HG03095 (cell line): Measurements from ENCODE around the gene CPLX3.

Experiments used
- ATAC-seq: cut with Tn5 transposase; IDR thresholded peaks from one replicate; pipeline ENCODE4 v1.9.1; 2021; ENCODE audit warnings: moderate library complexity; ENCODE audit not compliant: unreplicated experiment

The CPLX3 gene

DNA sequence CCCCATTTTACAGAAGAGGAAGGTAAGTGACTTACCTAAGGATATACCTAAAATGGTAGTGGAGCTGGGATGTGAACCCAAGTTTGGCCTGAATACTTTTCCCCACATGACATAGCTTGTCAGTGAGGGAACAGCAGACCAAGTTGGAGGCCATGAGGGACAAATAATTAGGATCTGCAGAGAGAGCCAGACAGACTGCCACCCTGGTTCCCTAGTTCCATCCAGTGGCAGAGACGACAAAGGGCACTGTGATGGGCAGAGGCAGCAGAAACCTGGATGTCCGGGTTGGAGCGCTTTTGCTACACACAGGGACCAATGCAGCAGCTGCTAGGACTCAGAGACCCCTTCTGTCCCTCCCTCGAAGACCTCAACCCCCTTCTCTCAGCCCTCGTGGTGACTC lies 1.2 kb downstream of the CPLX3 start:
- no peak for ATAC-seq

DNA sequence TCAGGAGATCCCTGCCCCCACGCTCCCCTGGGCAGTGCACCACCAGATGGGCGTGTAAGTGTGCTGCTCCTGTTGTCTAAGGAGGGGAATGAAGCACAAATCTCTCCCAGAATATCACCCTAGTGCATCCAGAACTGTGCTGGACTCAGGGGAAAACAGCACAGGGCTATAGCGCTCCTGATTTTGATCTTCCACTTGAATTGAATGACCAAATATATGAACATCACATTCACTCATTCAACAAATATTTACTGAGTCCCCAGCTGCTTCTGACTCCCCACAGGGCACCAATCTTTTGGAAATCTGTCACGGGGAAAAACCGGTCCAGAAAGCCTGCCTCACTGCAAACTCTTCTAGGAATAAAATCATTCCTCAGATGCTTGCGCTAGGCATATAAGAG lies 2.4 kb downstream of the CPLX3 start:
- ATAC-seq: no peak

DNA sequence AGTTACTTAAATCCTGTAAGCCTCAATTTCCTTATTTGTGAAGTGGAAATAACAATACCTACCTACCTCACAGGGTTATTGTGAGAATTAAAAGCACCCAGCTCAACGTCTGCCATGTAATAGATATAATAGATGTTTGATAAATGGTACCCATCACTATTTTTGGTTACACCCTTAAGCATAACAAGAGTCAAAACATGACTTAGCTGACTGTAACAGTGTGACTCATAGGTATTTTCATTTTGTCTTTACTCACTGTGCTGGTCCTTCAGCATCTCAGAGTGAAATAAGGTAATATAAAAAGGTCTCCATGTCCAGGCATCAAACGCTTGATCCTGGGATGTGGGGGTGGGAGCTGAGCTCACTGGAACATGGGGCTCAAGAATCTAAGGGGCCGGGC lies 3.1 kb downstream of the CPLX3 start:
- no peak for ATAC-seq

DNA sequence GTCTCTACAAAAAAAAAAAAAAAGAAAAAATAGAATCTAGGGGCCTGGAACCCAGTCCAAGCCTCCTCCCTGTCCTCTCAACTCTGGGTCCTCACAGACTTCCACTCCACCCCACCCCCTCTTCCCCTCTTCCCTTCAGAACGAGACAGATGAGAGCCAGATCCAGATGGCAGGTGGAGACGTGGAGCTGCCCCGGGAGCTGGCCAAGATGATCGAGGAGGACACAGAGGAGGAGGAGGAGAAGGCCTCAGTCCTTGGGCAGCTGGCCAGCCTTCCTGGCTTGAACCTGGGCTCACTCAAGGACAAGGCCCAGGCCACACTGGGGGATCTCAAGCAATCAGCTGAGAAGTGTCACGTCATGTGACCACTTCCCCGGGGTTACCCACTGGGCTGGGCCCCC lies 3.6 kb downstream of the CPLX3 start:
- ATAC-seq: no peak

DNA sequence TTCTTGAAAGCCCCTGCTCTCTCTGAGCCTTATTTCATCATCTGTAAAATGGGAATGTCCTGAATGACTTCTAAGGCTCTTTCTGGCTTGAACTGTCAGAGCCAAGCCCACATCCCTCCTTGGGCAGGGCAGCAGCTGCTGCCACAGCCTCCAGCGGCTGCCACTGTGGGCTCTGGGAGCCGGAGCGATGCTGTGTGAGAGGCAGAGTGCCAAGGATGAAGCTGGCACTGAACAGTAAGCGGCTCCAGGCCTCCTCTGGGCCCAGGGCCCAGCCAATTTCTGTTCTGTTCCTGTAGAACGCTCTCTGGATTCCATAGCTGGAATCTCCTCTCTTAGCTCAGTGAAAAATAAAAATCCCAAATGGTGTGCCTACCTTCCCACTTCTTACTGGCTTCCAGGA lies 4.4 kb downstream of the CPLX3 start:
- ATAC-seq: no peak

DNA sequence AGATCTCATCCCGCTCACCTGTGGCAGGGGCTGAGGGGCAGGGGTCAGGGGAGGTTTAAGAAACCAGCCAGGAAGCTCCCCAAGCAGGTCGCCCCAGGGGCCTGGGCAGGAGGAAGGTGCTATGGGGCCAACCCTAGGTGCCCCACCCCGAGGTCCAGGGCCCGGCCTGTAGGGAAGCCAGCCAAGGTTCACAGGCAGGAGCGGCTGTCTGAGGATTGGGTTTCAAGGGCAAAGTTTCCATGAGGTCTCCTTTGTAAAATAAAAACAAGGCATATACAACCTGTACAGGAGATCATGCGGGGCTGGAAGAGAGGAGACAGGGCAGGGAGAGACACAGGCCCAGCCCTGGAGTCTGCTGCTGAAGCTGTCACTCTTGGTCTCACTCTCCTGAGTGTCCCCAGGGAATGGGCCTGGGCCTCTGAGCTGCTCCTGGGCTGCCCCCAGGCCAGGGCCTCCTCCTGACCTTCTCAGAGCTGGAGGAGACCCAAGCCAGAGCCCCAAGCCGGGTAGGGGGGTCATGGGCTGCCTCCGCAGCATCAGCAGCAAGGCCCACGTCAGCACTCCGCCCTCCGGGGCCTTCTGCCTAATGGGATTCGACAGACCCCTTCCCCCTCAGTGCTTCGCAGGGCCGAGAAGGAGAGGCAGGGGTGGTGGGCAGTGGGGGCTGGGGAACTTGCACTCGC lies 5.5 kb downstream of the CPLX3 start:
- no peak for ATAC-seq

DNA sequence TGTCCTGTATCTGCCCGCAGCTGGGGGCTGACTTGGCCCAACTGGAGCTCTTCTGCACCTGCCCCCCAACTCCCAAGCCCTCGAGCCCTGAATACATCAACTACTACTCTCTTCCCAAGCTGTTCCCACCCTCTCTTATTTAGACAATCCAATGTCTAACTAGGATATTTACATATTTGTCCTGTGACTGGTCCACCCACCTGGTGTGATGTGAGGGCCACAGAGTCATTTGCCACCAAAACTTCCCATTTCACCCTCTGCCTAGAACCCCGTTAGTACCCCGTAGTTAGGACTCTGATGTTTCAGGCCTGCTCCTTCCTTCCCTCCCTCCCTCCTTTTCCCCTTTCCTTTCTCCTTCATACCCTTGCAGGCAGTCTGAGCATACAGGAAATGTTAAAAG lies 6.4 kb downstream of the CPLX3 start:
- no peak for ATAC-seq

DNA sequence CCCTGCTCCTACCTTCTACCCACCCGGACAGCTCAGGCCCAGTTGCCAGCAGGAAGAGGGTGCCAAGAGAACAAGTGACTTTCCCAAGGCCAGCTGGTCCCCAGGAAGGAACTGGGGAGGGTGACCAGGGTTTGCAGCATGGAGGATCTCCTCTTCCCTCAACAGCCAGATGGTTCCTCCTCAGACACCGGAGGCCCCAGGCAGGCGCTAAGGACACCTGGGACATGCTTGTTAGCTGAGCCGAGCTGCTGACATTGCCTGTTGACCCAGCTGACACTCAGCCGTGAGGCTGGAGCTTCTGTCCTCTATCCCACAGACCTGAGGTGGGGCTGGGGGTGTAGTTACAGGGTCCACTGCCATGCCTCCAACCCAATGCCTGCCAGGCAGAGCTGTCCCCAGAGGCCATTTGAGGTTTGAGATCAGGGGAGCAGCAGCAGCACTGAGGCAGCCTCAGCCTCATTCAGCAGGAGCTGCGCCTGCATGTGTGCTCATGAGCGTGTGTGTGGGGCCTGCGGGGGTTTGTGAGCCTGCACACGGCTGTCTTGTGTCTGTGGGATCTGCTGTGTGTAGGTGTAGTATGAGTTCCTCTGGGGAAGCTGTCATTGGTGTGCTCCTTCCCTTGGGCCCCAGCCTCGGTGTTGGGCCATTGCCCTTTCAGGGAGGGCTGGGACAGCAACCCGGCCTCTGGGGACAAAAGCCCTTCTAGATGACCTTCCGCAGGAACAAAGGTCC lies 7.1 kb downstream of the CPLX3 start:
- no peak for ATAC-seq

DNA sequence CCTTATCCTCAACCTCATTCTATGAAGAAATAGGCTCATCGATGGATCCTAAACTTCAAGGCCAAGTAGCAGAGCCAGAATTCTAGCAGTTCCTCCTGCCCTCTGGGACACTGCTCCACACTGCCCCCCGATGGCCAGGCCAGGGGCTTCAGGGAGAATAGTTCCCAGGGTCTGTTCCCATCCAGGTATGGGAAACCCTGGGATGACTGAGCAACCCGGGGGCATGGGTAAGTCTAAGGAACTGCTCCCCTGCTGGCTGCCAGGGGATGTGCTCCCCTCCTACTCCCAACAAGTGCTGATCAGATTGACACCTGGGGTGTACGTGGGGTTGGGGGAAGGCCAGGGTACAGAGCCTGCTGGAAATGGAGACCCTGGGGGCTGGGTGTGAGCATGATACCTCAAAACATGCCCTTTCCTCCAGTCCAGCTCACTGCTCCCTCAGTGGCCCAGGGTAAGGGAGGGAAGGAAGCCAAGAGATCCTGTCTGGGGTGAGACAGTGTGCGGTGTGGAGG lies 8.9 kb downstream of the CPLX3 start:
- ATAC-seq: no peak

DNA sequence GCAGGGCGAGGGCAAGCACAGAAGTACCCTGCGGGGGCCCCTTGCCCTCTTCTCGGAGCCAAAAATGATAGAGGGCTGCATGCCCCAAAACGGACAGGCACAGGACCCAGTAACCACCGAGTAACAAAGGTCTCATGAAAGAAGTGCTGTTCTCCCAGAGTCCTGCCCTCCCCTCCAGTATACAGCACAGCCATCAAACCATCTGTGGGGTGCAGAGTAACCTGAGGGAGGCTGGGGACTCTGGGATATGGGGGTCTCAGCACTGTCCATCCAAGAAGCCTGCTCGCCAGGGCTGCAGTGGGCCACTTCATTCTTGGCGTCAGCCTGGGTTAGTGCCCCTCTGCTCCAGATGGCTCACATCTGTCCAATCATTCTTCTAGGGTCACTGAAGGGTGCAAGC lies 10.4 kb downstream of the CPLX3 start:
- no peak for ATAC-seq

DNA sequence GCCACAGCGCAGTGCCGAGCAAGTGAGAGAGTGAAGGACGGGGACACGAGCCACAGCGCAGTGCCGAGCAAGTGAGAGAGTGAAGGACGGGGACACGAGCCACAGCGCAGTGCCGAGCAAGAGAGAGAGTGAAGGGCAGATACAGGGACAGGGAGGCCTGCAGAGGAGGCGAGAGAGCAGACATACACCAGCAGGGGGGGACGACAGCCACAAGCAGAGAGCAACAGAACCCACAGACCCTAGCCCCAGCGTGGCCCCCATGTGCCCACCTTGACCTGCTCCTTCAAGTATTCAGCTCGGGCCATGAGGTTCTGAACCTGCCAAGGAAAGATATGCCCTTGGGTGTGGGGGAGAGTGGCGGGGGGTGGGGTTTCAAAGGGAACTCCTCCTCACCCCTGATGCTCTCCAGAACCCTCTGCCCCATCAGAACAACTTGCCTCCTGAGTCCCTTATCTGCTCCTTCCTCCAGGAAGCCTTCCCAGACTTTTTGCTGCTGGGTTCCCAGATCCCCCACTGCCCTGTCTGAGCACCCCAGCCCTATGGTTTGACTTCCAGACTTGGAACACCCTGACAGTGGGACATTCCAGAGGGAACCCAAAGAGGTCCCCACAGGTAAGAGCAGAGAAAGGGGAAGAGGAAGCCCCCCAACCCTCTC lies 11.2 kb downstream of the CPLX3 start:
- ATAC-seq: no peak

DNA sequence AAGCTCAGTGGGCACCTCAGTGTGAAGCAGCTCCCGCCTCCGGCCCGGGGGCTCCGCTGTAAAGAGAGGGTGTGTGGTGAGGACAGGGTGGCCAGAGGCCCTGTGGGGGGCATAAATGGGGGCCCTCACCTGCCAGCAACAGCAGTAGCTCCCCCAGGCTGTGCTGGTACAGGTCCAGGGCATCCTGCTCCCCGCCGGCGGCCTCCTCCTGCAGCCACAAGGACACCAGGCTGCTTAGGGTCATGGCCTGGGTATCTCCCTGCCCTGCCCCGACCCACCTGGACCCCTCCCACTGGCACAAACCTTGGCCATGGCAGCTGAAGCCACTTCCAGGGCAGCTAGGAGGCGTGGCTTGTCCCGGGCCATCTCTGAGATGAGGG lies 11.7 kb downstream of the CPLX3 start:
- no peak for ATAC-seq

DNA sequence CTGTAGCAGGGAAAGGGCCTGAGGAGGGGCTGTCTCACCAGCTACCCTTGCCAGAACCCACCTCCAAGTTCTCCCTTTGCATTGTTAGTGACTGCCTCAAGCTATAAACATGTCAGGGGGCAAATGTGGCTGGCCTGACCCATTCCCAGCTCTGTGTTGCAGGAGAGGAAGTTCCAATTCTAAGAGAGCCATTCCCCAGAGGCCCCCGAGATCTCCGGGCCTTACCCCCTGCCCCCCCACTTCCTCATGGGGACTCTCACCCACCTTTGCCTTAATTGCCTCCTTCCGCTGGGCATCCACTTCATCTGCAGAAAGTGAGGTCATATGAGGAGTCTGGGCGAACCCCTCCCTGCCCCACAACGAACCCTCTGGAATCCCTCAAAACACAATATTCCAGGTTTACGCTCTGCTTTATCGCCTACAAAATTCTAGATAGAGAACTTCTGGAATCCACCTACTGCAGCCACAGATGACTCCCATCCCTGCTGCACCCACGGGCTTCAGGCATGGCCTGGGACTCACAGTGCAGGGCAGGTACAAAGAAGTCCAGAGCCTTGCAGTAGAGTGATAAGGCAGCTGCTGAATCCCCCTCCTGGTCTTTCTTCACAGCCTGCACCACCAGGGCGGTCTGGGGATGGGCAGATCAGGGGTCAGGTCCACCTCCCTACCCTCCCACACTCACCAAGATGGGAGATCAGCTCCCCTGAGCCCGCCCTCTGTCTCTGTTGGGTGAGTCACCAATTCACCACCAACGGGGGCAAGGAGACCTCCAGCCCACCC lies 12.5 kb downstream of the CPLX3 start:
- ATAC-seq: no peak

DNA sequence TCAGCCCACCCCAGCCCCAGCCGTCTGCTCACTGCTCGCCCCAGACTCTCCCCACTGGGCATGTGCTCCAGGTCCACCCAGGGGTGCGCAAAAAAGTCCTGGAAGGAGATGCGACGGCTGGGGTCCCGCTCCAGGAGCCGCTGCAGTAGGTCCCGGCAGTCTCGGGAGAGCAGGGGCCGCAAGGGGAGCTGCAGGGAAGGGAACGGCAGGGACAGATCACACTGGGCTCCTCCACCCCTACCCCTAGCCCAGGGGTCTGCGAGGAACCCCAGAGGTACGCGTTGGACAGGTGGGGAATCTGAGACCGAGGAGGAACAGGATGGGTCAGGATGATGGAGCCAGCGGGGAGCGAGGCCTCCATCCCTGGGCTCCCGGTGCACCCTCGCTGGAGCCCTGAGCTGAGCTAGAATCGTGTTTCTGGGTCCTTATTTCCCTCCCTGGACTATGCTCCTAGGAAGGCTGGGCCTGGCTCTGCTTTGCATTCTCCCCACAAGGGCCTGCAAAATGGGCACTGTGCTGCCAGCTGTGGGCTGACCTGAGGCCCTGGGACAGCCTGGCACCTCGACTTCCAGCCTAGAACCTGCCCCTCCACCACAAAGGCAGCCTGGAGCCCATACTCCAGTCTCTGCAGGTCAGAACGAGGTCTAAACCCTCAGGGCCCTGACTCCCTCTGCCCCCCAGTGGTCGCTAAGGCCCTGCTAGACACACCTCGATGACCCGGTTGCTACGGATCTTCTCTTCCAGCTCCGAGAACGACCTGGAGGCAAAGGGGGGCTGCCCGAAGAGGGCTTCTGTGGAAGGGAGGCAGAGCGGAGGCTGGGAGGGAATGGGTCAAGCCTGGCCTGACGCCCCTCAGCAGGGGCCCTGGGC lies 13.3 kb downstream of the CPLX3 start:
- no peak for ATAC-seq

DNA sequence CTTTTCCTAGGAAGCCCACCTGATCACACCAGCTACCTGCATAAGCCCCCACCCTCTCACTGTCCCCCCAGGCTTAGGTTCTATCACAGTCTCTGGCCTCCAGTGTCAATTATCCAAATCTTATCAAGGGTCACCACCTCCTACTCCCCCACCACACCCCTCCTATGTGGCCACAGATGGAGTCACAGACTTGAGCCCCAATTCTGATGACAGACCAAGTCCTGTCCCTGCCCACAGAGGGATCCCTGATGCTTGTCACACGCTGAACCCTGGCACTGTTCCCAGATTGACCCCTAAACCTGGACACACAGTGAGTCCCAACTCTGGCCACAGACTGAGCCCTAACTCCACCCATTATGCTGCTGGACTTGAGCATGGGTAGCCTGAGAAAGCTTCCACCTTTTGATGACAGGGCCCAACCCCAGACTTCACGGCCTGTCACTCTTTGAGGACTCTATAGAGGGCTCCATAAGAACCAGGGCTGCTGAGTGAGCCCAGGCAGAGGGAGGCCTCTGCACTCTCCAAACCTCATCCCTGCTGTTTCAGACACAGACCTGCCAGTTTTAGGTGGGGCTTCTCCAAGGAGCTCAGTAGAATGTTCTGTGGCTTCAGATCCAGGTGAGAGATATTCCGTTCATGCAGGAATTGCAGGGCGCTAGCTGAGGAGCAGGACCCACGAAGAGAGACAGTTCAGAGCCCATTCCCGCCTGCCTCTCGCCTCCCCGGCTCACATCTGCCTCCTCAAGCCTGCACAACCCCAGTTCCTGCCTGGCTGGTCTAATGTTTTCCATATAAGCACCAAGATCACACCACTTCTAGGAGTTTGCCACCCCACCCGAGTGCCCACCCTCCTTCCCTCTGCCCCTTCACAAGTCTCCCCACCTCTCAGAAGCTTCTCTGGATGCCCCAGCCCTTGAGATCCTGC lies 14.7 kb downstream of the CPLX3 start:
- ATAC-seq: no peak

DNA sequence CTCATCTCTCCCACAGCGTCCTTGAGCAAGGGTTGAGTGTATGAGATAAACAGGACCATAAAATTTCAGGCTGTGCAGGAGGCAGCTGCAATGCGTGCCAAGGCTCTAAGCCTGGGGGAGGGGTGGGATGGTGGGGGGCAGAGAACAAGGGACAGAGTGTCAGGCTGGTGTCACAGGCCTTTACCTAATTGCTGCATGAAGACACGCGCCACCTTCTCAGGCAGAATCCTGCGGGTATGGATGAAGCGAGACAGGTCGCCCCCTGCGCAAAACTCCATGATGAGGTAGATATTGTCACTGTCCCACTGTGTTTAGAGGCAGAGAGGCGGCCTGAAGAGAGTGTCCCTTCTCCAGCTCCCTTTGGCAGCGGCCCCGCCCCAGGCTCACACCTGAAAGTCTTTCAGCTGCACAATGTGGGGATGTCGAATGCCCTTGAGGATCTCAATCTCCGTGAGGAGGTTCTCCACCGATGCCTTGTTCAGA lies 15.5 kb downstream of the CPLX3 start:
- no peak for ATAC-seq

DNA sequence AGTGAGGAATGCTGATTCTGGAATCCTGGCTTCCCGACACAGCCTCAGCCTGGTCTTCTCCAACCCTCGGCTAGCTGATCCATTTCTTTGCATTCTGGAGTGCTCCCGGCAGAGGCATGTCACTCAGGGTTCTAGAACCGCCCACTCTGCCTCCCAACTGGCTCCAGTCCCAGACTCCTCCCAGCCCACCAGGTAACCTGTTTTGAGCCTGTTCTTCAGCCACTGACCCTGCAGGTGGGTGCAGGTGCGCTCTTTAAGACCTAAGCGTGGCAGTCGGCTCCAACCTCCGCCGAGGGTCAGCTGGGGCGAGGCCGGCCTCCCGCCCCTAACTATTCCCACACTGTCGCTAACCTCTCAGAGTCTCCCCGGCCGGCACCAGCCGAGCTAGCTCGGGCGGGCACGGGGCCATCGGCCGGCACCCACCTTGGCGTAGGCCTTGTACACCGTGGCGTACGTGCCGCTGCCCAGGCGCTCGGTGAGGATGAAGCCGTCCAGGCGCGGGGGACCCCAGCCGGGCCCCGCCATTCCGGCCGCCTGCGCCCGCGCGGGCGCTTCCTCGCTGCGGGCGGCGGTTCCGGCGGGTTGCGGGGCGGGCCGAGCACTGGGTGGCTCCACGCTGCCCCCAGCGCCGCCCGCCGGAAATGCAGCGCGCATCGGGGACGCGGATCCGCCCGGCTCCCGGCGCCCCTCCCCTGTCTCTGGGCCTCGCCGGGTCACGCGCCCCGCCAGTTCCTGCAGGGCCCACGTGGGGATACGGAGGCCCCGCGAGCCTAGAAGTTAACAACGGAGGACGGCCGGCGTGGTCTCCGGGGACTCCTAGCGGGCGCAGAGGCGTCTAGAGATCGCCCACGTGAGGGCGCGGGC lies 16.4 kb downstream of the CPLX3 start, which contains the start of gene ULK3:
Gene ULK3, minus strand, starts transcription at position 576 of the 864 bp plus-strand sequence. Its CDS starts 51 bp downstream, at position 525.
- peak; percentile 78 for ATAC-seq

DNA sequence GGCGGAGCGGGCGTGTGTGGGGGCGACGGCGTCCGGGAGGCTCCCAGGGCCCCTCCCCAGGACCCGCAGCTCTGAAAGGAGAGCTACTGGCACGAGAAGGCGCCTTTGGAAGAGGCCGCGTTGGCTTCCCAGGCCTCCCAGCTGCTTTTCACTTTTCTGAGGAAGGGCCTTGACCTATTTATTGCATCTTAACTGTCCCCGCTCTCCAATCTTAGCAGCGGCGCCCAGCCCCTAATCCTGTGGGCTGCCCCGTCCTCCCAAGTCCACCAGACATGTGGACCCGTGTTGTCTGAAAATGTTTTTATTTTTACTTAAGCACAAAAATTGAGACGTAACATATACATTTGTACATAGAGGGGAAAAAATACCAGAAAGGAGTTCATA lies 17.0 kb downstream of the CPLX3 start:
- ATAC-seq: no peak
